ENCODE measurements around the gene PATJ. TPM values are rescaled to one million over a fixed set of nuclear protein-coding genes. Genes with fewer than 3 reads are reported as not detected.
"Not testable (repeated sequence)": the region's sequence is repeated elsewhere in the genome, so short reads cannot be mapped to it uniquely, and the experiment has no call there.

PATJ gene
- total RNA-seq, 6 experiments from 2014 or later = 19.0 to 49.0 (median 26.7) TPM

GRCh38 chr1:62210960-62211359 is 468.7 kb downstream of the PATJ start:
- Histone ChIP-seq H3K4me1 (no peaks in the 10 kb centered on the region), H3K4me3 (no peak overlapping the region), H3K27ac (no peak overlapping the region), H3K27me3 (no peaks in the 10 kb centered on the region), H3K9me3 (peaks cover 0 to 5% (median 0%) of the 10 kb centered on the region in 4 donors), H3K36me3 (no peaks in the 10 kb centered on the region)
- no peak for TF ChIP-seq POLR2A (IDR thresholded peaks at IDR 0.05)
- no peak for TF ChIP-seq CTCF (IDR thresholded peaks at IDR 0.05)
- DNase-seq (no peak), ATAC-seq (no peak)
- intact Hi-C loops (cut with DNase I) = no loop called here
- WGBS (ENCODE audit: insufficient coverage, low coverage, low lambda C conversion rate, missing lambda C conversion rate) = 79% methylated on average over 1 of the region's 1 CpG

DNA sequence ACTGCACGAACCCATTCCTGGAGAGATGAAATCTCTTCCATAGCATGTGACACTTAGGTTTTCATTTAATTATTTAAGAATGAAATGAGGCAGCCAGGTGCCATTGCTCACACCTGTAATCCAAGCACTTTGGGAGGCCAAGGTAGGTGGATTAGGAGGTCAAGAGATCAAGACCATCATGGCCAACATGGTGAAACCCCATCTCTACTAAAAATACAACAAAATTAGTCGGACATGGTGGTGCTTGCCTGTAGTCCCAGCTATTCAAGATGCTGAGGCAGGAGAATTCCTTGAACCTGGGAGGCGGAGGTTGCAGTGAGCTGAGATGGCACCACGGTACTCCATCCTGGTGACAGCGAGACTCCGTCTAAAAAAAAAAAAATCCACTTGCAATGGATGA is 470.1 kb downstream of the PATJ start:
- DNase-seq = no peak
- Histone ChIP-seq H3K36me3 (no peaks in the 10 kb centered on the region), H3K27me3 (no peaks in the 10 kb centered on the region), H3K9me3 (peaks cover 0 to 5% (median 0%) of the 10 kb centered on the region in 4 donors), H3K4me1 (no peaks in the 10 kb centered on the region), H3K4me3 (no peak overlapping the region), H3K27ac (no peak overlapping the region)
- intact Hi-C loops (cut with DNase I) = no loop called here
- no peak for ATAC-seq
- 85% methylated on average over 6 of the region's 6 CpGs for WGBS (ENCODE audit: insufficient coverage, low coverage, low lambda C conversion rate, missing lambda C conversion rate)
- no peak for TF ChIP-seq POLR2A (IDR thresholded peaks at IDR 0.05)
- TF ChIP-seq CTCF (IDR thresholded peaks at IDR 0.05) = no peak

DNA sequence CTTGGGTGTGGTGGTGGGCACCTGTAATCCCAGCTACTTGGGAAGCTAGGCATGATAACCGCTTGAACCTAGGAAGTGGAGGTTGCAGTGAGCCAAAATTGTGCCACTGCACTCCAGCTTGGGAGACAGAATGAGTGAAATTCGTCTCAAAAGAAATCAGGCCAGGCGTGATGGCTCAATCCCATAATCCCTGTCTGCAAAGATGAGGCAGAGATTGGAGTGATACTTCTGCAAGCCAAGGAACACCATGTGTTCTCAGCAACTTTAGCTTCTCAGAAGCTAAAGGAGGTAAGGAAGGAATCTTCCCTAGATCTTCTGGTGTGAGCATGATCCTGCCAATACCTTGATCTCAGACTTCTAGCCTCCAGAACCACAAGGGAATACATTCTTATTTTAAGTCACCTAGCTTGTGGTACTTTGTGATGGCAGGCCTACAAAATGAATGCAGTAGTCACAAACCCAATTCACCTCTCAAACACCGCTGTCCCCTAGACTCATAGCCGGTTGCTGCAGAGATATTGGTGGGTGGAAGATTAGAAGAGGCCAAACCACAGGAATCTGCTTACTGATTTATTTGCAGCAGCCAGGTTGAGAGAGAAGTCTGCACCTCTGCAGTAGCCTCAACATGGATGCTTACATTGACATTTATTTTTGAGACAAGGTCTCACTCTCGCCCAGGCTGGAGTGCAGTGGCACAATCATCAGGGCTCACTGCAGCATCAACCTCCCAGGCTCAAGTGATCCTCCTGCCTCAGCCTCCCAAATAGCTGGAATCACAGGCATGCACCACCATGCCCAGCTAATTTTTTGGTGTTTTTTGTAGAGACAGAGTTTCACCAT is 471.0 kb downstream of the PATJ start:
- intact Hi-C loops (cut with DNase I) = no loop called here
- no peak overlapping the region for H3K4me3 ChIP-seq
- peaks cover 0 to 5% (median 0%) of the 10 kb centered on the region in 4 donors for H3K9me3 ChIP-seq
- H3K4me1 ChIP-seq = no peaks in the 10 kb centered on the region
- H3K36me3 ChIP-seq = no peaks in the 10 kb centered on the region
- DNase-seq = no peak
- no peak for ATAC-seq
- WGBS (ENCODE audit: insufficient coverage, low coverage, low lambda C conversion rate, missing lambda C conversion rate) = 75% methylated on average over 4 of the region's 6 CpGs
- no peak overlapping the region for H3K27ac ChIP-seq
- H3K27me3 ChIP-seq = no peaks in the 10 kb centered on the region
- TF ChIP-seq POLR2A (IDR thresholded peaks at IDR 0.05) (no peak), CTCF (IDR thresholded peaks at IDR 0.05) (no peak)

DNA sequence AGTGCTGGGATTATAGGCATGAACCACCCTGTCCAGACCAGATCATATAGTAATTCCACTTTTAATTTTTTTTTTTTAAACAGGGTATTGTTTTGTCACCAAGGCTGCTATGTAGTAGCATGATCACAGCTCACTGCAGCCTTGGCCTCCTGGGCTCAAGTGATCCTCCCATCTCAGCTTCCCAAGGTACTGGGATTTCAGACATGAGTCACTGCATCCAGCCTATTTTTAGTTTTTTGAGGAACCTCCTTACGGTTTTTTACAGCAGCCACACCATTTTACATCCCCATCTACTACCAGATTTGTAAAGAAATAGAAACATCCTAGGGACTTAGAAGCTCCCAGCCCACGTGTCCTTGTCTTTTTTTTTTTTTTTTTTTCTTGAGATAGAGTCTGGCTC is 476.3 kb downstream of the PATJ start:
- WGBS (ENCODE audit: insufficient coverage, low coverage, low lambda C conversion rate, missing lambda C conversion rate) = 61% methylated on average over 2 of the region's 2 CpGs
- no peaks in the 10 kb centered on the region for H3K9me3 ChIP-seq
- H3K27ac ChIP-seq = no peak overlapping the region
- no peaks in the 10 kb centered on the region for H3K4me1 ChIP-seq
- H3K4me3 ChIP-seq = no peak overlapping the region
- no peak for ATAC-seq
- no peaks in the 10 kb centered on the region for H3K36me3 ChIP-seq
- no peak for TF ChIP-seq CTCF (IDR thresholded peaks at IDR 0.05)
- TF ChIP-seq POLR2A (IDR thresholded peaks at IDR 0.05) = no peak
- intact Hi-C loops (cut with DNase I) = no loop called here
- H3K27me3 ChIP-seq = no peaks in the 10 kb centered on the region
- no peak for DNase-seq

GRCh38 chr1:62220456-62220855 is 478.2 kb downstream of the PATJ start:
- H3K4me1 ChIP-seq; H3K27me3 ChIP-seq; DNase-seq; H3K36me3 ChIP-seq; intact Hi-C loops (cut with DNase I); ATAC-seq; H3K4me3 ChIP-seq; H3K27ac ChIP-seq; H3K9me3 ChIP-seq: not testable (repeated sequence)
- 91% methylated on average over 9 of the region's 9 CpGs for WGBS (ENCODE audit: insufficient coverage, low coverage, low lambda C conversion rate, missing lambda C conversion rate)
